NT2/D1 (cell line): ENCODE data around the gene LDLRAD4.

Source experiments
- YY1 ChIP-seq: IDR thresholded peaks from 2 replicates; pipeline ENCODE4 v1.6.1; 2011; ENCODE audit not compliant: insufficient read length, insufficient read depth
- ZNF274 ChIP-seq: IDR thresholded peaks from 2 replicates; pipeline ENCODE4 v1.6.1; 2011; ENCODE audit warnings: mild to moderate bottlenecking, low read depth, low read length

GRCh38 chr18:13206301-13206700 lies 12.3 kb upstream of the LDLRAD4 start:
- no peak for TF ChIP-seq ZNF274
- no peak for TF ChIP-seq YY1
